ENCODE results near the gene INPP5E.

- no peak for TF ChIP-seq CTCF (IDR thresholded peaks at IDR 0.05)
- TF ChIP-seq POLR2A (IDR thresholded peaks at IDR 0.05), result no peak
Observed at GRCh38 chr9:136474974-136475865, 35.6 kb upstream of the INPP5E start.
